Gastrocnemius medialis (tissue), 4 donors: ENCODE measurements around the gene PLEKHO1. TPM values are rescaled to one million over a fixed set of nuclear protein-coding genes. Genes with fewer than 3 reads are reported as not detected.
A peak's percentile ranks its signal among the peaks of the same experiment; 100 is the strongest.

ENCODE experiments used
- ATAC-seq, 2 donors: fragments of 150-250 bp; one replicate each; pipeline ENCODE4 v1.9.1; 2016
- DNase-seq, 2 donors: peaks; one replicate each; pipeline ENCODE4 v3.0.0-alpha.2; 2019
- H3K27ac ChIP-seq, 4 donors: fragments of 200-600 bp; sonication (generic); 1 replicate in 1 of 4; 2 replicates in 3 of 4; pipeline ENCODE4 v1.5.1; 2016 to 2018; ENCODE audit warnings: mild to moderate bottlenecking in 2 of 4, moderate library complexity in 1 of 4
- H3K27me3 ChIP-seq, 3 donors: fragments of 200-600 bp; sonication (generic) in 2 of 3; 1 replicate in 1 of 3; 2 replicates in 2 of 3; pipeline versions ENCODE4 v1.5.1 to v1.6.0; 2016 to 2019; ENCODE audit warnings: mild to moderate bottlenecking in 1 of 3, moderate library complexity in 1 of 3
- H3K36me3 ChIP-seq, 2 donors: fragments of 200-600 bp; sonication (generic) in 1 of 2; one replicate each; pipeline ENCODE4 v1.5.1; 2017 to 2018
- H3K4me1 ChIP-seq, 2 donors: fragments of 200-600 bp; sonication (generic) in 1 of 2; one replicate each; pipeline ENCODE4 v1.5.1; 2016 to 2017; ENCODE audit warnings: mild to moderate bottlenecking in 2 of 2
- H3K4me3 ChIP-seq, 4 donors: fragments of 200-600 bp; sonication (generic) in 3 of 4; 1 replicate in 1 of 4; 2 replicates in 3 of 4; pipeline ENCODE4 v1.5.1; 2016 to 2019; ENCODE audit warnings: mild to moderate bottlenecking in 2 of 4
- H3K9me3 ChIP-seq, 3 donors: fragments of 200-600 bp; sonication (generic) in 2 of 3; 1 replicate in 1 of 3; 2 replicates in 2 of 3; pipeline ENCODE4 v1.5.1; 2016 to 2019
- CTCF ChIP-seq, 5 experiments: fragments of 450-650 bp in 3 of 5; fragments of 200-600 bp in 2 of 5; sonication (generic) in 2 of 5; IDR thresholded peaks in 4 of 5; conservative IDR thresholded peaks in 1 of 5; 1 replicate in 4 of 5; 2 replicates in 1 of 5; pipeline ENCODE4 v1.5.1; 2016 to 2019; ENCODE audit warnings: antibody characterized with exemption in 5 of 5, mild to moderate bottlenecking in 3 of 5, moderate library complexity in 3 of 5
- POLR2A ChIP-seq, 2 donors: fragments of 450-650 bp; IDR thresholded peaks; one replicate each; pipeline ENCODE4 v1.6.1; 2017; ENCODE audit warnings: antibody characterized with exemption in 2 of 2, mild to moderate bottlenecking in 2 of 2, moderate library complexity in 2 of 2
- in situ Hi-C, 4 donors: fragments of 200-750 bp; cut with MboI; loops; one replicate each; pipeline versions ENCODE4 v1.15.0 to v1.8.0; 2017; ENCODE audit warnings: low sequenced_read_pairs in 4 of 4
- intact Hi-C: fragments of 100-400 bp; cut with DNase I; formaldehyde crosslinking; loops from one replicate; pipeline ENCODE4 v1.15.1; 2023; ENCODE audit warnings: low total_unique reads
- total RNA-seq, 4 donors: library from RNA; depleted of rRNA; stranded (reverse); fragments of >200 nt; gene quantifications; one replicate each; pipeline versions ENCODE4 v1.1.0 to v1.2.3, GENCODE V29; 2016

The PLEKHO1 gene
- total RNA-seq, 4 donors from 2014 or later: 24.3 to 57.7 (median 40.4) TPM

DNA sequence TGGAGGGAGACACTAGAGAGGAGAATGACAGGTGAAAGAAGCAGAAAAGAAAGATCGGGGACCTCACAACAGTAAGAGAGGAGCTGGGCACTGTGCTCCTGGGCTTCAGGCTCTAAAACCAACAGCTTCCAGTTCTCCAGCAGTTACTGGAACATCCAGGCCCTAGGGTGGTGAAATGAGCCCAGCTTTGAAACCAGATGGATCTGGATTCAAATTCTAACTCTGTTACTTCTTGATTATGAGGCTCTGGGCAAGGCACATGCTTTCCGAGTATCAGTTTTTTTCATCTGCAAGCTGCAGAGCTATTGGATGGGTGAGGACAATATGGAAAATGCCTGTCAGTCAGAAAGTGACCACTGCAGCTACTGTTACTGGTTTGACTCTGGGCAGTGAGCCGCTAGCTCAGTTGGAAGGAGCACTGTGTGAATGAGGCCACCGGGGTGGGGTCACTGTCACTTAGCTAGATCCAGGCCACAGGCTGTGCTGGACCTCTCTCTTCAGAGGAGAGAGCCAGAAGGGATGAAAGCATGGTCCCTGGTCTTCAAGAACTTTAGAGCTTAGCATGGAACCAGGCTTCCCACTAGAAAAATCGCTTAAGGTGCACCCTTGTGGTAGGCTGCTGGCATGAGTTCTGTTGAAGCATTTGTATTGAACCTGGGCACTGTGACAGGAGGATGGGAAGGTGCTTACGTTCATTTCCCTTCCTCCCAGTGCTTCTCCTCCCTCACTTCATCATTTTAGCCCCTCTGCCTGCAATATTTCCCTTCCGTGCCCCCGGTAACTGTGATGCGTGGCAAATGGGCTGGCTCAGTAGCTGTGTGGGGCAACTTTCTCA, 12.2 kb downstream of the PLEKHO1 start:
- H3K36me3 ChIP-seq: peaks cover 0 to 31% of the 10 kb centered on the region in 2 donors
- ATAC-seq (no peak), DNase-seq (no peak)
- peaks cover 18 to 30% of the 10 kb centered on the region in 2 donors for H3K4me1 ChIP-seq
- H3K9me3 ChIP-seq: no peaks in the 10 kb centered on the region
- H3K27me3 ChIP-seq: no peaks in the 10 kb centered on the region
- in situ Hi-C loops (no loop called here), intact Hi-C loops (no loop called here)
- no peak overlapping the region for H3K4me3 ChIP-seq
- H3K27ac ChIP-seq: peak overlapping the region; percentile 79 to 93 (median 83)
- no peak for TF ChIP-seq CTCF (IDR thresholded peaks at IDR 0.05 in 4 of 5, conservative IDR thresholded peaks at IDR 0.05 in 1 of 5)
- no peak for TF ChIP-seq POLR2A (IDR thresholded peaks at IDR 0.05)

DNA sequence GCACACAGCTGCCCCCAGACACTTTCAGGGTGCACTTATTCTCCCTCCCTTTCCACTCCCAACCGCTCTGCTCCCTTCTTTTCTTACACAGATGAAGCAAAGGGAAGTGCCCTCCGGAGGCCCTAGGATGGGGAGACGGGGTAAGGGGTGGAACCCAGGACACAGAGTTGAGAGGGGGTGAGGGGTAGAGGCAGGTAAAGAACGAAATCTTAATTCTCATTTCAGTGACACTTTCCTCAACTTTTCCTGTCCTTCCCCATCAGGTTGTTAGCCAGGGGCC, 12.8 kb downstream of the PLEKHO1 start:
- DNase-seq (no peak), ATAC-seq (no peak)
- Histone ChIP-seq H3K4me1 (peaks cover 18 to 30% of the 10 kb centered on the region in 2 donors), H3K27ac (peak overlapping the region; percentile 79 to 93 (median 83)), H3K9me3 (no peaks in the 10 kb centered on the region), H3K4me3 (peak overlapping the region in 3 of 4 donors; percentile 46 to 53 (median 53)), H3K27me3 (no peaks in the 10 kb centered on the region), H3K36me3 (peaks cover 0 to 25% of the 10 kb centered on the region in 2 donors)
- TF ChIP-seq POLR2A (IDR thresholded peaks at IDR 0.05) (no peak), CTCF (IDR thresholded peaks at IDR 0.05 in 4 of 5, conservative IDR thresholded peaks at IDR 0.05 in 1 of 5) (no peak)
- in situ Hi-C loops: no loop called here
- intact Hi-C loops: no loop called here

DNA sequence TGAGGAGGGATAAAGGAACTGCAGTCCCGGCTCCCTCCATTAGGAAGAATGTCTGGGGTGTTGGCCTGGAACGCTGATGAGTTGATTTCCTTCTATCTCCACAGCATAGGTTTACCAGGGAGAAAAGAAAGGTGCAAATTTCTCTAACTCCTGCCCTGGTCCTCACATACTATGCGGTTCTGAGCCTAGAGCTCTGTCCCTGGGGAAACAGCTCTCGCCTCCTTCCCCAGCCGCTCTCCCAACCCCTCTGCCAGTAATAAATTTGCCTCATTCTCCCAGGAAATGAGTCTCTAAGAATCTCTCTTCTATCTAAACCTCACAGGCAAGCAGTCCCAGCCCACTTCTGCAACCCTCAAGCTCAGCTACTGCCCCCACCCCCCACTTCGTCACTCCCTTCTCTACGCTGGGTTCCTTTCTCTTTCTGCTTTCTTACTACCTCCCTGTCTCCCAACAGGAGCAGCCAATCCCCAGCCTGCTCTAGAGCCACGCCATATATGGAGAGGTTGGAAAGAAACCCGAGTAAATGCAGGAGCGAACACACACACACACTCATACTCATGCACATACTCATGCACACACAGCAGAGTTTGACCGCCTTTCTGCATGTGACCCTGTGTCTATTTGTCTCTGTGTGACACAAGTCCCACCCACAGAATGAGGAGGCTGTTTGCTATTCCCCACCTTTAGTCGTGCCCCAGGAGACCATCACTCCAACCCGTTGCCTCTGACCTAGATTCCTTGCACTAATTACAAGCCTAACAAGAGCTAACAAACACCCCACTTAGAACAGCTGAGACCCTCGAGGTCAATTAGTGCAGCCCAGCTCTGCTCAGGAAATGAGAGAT, 13.4 kb downstream of the PLEKHO1 start:
- Histone ChIP-seq H3K4me1 (peaks cover 18 to 30% of the 10 kb centered on the region in 2 donors), H3K36me3 (peaks cover 0 to 19% of the 10 kb centered on the region in 2 donors), H3K4me3 (peak overlapping the region; percentile 24 to 53 (median 50)), H3K9me3 (no peaks in the 10 kb centered on the region), H3K27ac (peak overlapping the region; percentile 79 to 93 (median 83)), H3K27me3 (no peaks in the 10 kb centered on the region)
- TF ChIP-seq CTCF (IDR thresholded peaks at IDR 0.05 in 4 of 5, conservative IDR thresholded peaks at IDR 0.05 in 1 of 5) (peak in 1 of 5 experiments; percentile 36), POLR2A (IDR thresholded peaks at IDR 0.05) (peak; percentile 62 to 74)
- DNase-seq (peak; percentile 76 to 90), ATAC-seq (peak; percentile 96)
- in situ Hi-C loops: no loop called here
- intact Hi-C loops: no loop called here

DNA sequence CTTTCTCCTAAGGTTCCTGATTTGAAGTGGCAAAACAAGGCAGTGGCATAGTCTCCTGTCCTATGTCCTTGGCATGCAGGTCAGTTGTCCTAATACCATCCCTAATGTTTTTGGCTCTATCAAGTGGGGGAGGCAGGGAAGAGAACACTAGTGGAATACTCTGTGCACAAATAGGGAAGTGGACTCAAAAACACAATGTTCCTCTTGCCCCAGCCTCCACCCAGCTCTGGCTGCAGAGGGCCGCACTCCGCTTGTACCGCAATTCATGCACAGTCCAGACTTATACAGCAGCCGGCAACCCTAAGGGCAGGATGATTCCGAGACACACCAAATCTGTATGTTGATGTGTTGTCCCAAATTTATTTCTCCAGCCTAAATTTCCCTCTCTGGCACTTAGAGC, 14.5 kb downstream of the PLEKHO1 start:
- DNase-seq: no peak
- TF ChIP-seq POLR2A (IDR thresholded peaks at IDR 0.05): no peak
- TF ChIP-seq CTCF (IDR thresholded peaks at IDR 0.05 in 4 of 5, conservative IDR thresholded peaks at IDR 0.05 in 1 of 5): no peak
- intact Hi-C loops: no loop called here

More for the DNA sequence above, 14.5 kb downstream of the PLEKHO1 start:
- no peak for ATAC-seq
- H3K4me1 ChIP-seq: peaks cover 18 to 30% of the 10 kb centered on the region in 2 donors
- in situ Hi-C loops: no loop called here
- no peaks in the 10 kb centered on the region for H3K9me3 ChIP-seq
- H3K4me3 ChIP-seq: no peak overlapping the region
- no peaks in the 10 kb centered on the region for H3K27me3 ChIP-seq
- peak overlapping the region; percentile 79 to 93 (median 83) for H3K27ac ChIP-seq
- H3K36me3 ChIP-seq: peaks cover 0 to 8% of the 10 kb centered on the region in 2 donors
